ENCODE measurements around the gene CCDC188. TPM values are rescaled to one million over a fixed set of nuclear protein-coding genes. Genes with fewer than 3 reads are reported as not detected.
A peak's percentile ranks its signal among the peaks of the same experiment; 100 is the strongest.

The CCDC188 gene
- total RNA-seq, 1 experiment from 2014 or later = not detected

DNA sequence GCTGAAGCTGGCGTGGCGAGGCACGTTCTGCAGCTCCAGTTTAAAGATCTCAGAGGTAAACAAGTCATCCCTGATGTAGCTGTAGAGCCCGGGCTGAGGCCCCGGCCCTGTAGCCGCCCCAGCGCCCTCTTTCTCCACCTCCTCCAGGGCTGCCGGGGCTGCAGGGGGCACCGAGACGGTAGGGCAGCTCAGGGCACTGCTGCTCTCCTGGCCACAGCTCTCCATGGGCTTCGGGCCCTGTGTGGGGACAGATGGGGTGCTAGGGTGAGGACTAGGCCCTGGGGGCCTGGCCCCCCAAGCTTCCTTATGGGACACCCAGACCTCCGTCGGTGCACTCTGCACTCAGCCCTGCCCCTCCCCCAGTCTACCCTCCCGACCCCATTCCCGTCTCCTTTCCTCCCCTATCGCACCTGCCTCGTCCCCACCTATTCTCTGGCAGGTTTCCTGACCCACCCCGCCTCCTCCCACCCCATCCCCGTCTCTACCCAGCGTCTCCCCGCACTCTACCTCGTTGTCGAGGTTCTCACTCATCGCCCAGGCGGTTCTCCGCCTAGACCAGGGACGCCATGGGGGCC is 34.4 kb downstream of the CCDC188 start (continued):
- TF ChIP-seq ATF1 (CRISPR knock-in tag; IDR thresholded peaks at IDR 0.05) (no peak), ESRRA (CRISPR knock-in tag; IDR thresholded peaks at IDR 0.05; ENCODE audit: borderline replicate concordance) (no peak), HMGA2 (CRISPR knock-in tag; IDR thresholded peaks at IDR 0.05) (no peak), MXD4 (CRISPR knock-in tag; IDR thresholded peaks at IDR 0.05; ENCODE audit: borderline replicate concordance) (no peak)

DNA sequence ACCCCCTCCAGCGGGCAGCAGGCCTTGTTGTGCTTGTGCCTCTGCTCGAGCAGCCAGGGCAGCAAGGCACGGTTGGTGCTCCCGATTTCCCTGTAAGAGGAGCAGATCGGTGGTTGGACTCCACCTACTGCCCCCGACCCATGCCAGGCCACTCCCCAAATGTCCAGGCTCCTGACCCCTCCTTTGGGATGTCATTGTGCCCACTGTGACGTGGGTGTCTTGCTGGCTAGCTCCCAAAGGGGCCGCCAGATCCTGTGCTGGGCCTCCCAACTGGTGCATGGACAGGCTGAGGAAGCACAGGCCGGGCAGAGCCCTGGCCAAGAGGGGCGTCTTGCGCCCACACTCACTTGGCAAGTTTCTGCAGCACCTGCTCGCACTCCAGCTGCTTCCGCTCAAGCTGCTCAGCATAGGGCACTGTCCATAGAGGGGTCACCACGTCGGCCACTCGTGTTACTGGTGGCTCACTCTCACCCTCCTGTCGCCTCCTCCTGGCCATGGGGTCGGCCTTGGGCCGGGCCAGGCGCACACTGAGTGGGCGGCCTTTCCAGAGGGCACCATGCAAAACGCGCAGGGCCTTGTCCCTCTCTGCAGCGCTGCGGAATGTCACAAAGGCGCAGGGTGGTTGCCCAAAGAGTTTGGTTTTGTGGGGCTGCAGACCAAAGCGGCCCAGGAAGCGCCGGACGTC is 35.0 kb downstream of the CCDC188 start, which contains the start of gene RANBP1:
RANBP1 (plus strand) TSS at position 414 of the 685 bp plus-strand sequence; CDS start at position 495, 81 bp downstream.
- H3K4me1 Mint-ChIP-seq = peaks cover 13% of the 10 kb centered on the region
- peak within 1 kb of the TSS; percentile 62 for H3K27ac Mint-ChIP-seq
- no peaks in the 10 kb centered on the region for H3K27me3 Mint-ChIP-seq (ENCODE audit: low read depth)
- DNase-seq (ENCODE audit: low spot score) (no peak), ATAC-seq (no peak)
- H3K4me3 Mint-ChIP-seq = peak within 1 kb of the TSS; percentile 79
- no peaks in the 10 kb centered on the region for H3K9me3 Mint-ChIP-seq
- ChIA-PET POLR2A (interaction anchor here (0.6 to 2.0 kb wide), 3 partner anchors 10 to 55 kb away, joined by 5 to 6 read pairs (median 5); no protein-coding TSS in a partner anchor), CTCF (interaction anchor here (1.0 to 1.5 kb wide), 3 partner anchors 18 to 149 kb away, joined by 3 read pairs; no protein-coding TSS in a partner anchor)
- no peak for TF ChIP-seq NR1H2 (CRISPR knock-in tag; IDR thresholded peaks at IDR 0.05)
- TF ChIP-seq, protein P1, sequence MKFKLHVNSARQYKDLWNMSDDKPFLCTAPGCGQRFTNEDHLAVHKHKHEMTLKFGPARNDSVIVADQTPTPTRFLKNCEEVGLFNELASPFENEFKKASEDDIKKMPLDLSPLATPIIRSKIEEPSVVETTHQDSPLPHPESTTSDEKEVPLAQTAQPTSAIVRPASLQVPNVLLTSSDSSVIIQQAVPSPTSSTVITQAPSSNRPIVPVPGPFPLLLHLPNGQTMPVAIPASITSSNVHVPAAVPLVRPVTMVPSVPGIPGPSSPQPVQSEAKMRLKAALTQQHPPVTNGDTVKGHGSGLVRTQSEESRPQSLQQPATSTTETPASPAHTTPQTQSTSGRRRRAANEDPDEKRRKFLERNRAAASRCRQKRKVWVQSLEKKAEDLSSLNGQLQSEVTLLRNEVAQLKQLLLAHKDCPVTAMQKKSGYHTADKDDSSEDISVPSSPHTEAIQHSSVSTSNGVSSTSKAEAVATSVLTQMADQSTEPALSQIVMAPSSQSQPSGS (CRISPR knock-in tag; IDR thresholded peaks at IDR 0.05; ENCODE audit: borderline replicate concordance, low read depth) = no peak
- TF ChIP-seq FOXK1 (CRISPR knock-in tag; IDR thresholded peaks at IDR 0.05) = no peak
- TF ChIP-seq CREB1 (CRISPR knock-in tag; IDR thresholded peaks at IDR 0.05) = no peak
- no peak for TF ChIP-seq OVOL2 (CRISPR knock-in tag; IDR thresholded peaks at IDR 0.05; ENCODE audit: borderline replicate concordance)
- no peak for TF ChIP-seq FOXJ3 (CRISPR knock-in tag; IDR thresholded peaks at IDR 0.05; ENCODE audit: borderline replicate concordance)
- no peak for TF ChIP-seq ZNF219 (CRISPR knock-in tag; IDR thresholded peaks at IDR 0.05; ENCODE audit: borderline replicate concordance)
- no peak for TF ChIP-seq GABPB1 (CRISPR knock-in tag; IDR thresholded peaks at IDR 0.05)
- TF ChIP-seq RELA (CRISPR knock-in tag; IDR thresholded peaks at IDR 0.05; ENCODE audit: borderline replicate concordance) = no peak
- TF ChIP-seq KAT7 (CRISPR knock-in tag; IDR thresholded peaks at IDR 0.05; ENCODE audit: borderline replicate concordance) = no peak
- TF ChIP-seq, protein P2, sequence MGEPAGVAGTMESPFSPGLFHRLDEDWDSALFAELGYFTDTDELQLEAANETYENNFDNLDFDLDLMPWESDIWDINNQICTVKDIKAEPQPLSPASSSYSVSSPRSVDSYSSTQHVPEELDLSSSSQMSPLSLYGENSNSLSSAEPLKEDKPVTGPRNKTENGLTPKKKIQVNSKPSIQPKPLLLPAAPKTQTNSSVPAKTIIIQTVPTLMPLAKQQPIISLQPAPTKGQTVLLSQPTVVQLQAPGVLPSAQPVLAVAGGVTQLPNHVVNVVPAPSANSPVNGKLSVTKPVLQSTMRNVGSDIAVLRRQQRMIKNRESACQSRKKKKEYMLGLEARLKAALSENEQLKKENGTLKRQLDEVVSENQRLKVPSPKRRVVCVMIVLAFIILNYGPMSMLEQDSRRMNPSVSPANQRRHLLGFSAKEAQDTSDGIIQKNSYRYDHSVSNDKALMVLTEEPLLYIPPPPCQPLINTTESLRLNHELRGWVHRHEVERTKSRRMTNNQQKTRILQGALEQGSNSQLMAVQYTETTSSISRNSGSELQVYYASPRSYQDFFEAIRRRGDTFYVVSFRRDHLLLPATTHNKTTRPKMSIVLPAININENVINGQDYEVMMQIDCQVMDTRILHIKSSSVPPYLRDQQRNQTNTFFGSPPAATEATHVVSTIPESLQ (CRISPR knock-in tag; IDR thresholded peaks at IDR 0.05) = no peak
- no peak for TF ChIP-seq ZNF138 (CRISPR knock-in tag; conservative IDR thresholded peaks at IDR 0.05)
- TF ChIP-seq, protein P3, sequence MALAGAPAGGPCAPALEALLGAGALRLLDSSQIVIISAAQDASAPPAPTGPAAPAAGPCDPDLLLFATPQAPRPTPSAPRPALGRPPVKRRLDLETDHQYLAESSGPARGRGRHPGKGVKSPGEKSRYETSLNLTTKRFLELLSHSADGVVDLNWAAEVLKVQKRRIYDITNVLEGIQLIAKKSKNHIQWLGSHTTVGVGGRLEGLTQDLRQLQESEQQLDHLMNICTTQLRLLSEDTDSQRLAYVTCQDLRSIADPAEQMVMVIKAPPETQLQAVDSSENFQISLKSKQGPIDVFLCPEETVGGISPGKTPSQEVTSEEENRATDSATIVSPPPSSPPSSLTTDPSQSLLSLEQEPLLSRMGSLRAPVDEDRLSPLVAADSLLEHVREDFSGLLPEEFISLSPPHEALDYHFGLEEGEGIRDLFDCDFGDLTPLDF (CRISPR knock-in tag; IDR thresholded peaks at IDR 0.05) = no peak
- TF ChIP-seq, protein P4, sequence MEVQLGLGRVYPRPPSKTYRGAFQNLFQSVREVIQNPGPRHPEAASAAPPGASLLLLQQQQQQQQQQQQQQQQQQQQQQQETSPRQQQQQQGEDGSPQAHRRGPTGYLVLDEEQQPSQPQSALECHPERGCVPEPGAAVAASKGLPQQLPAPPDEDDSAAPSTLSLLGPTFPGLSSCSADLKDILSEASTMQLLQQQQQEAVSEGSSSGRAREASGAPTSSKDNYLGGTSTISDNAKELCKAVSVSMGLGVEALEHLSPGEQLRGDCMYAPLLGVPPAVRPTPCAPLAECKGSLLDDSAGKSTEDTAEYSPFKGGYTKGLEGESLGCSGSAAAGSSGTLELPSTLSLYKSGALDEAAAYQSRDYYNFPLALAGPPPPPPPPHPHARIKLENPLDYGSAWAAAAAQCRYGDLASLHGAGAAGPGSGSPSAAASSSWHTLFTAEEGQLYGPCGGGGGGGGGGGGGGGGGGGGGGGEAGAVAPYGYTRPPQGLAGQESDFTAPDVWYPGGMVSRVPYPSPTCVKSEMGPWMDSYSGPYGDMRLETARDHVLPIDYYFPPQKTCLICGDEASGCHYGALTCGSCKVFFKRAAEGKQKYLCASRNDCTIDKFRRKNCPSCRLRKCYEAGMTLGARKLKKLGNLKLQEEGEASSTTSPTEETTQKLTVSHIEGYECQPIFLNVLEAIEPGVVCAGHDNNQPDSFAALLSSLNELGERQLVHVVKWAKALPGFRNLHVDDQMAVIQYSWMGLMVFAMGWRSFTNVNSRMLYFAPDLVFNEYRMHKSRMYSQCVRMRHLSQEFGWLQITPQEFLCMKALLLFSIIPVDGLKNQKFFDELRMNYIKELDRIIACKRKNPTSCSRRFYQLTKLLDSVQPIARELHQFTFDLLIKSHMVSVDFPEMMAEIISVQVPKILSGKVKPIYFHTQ (CRISPR knock-in tag; IDR thresholded peaks at IDR 0.05) = no peak
- TF ChIP-seq, protein P5, sequence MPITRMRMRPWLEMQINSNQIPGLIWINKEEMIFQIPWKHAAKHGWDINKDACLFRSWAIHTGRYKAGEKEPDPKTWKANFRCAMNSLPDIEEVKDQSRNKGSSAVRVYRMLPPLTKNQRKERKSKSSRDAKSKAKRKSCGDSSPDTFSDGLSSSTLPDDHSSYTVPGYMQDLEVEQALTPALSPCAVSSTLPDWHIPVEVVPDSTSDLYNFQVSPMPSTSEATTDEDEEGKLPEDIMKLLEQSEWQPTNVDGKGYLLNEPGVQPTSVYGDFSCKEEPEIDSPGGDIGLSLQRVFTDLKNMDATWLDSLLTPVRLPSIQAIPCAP (CRISPR knock-in tag; IDR thresholded peaks at IDR 0.05) = no peak
- TF ChIP-seq, protein P6, sequence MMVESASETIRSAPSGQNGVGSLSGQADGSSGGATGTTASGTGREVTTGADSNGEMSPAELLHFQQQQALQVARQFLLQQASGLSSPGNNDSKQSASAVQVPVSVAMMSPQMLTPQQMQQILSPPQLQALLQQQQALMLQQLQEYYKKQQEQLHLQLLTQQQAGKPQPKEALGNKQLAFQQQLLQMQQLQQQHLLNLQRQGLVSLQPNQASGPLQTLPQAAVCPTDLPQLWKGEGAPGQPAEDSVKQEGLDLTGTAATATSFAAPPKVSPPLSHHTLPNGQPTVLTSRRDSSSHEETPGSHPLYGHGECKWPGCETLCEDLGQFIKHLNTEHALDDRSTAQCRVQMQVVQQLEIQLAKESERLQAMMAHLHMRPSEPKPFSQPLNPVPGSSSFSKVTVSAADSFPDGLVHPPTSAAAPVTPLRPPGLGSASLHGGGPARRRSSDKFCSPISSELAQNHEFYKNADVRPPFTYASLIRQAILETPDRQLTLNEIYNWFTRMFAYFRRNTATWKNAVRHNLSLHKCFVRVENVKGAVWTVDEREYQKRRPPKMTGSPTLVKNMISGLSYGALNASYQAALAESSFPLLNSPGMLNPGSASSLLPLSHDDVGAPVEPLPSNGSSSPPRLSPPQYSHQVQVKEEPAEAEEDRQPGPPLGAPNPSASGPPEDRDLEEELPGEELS (CRISPR knock-in tag; IDR thresholded peaks at IDR 0.05) = no peak
- no peak for TF ChIP-seq MXD4 (CRISPR knock-in tag; IDR thresholded peaks at IDR 0.05; ENCODE audit: borderline replicate concordance)
- TF ChIP-seq ATF1 (CRISPR knock-in tag; IDR thresholded peaks at IDR 0.05) = no peak
- H3K36me3 Mint-ChIP-seq = peaks cover 34% of the 10 kb centered on the region

Measured in WTC11 (cell line).